Karpas-422 (cell line): ENCODE results near the gene CARD14. TPM values are rescaled to one million over a fixed set of nuclear protein-coding genes. Genes with fewer than 3 reads are reported as not detected.

ENCODE experiments used
- DNase-seq: peaks from one replicate; pipeline ENCODE4 v3.0.0-alpha.2; 2015
- H2AFZ ChIP-seq: fragments of 200-600 bp; sonication (generic); 2 replicates; pipeline ENCODE4 v1.6.1; 2014; ENCODE audit warnings: antibody characterized with exemption, low read length, mixed read lengths
- H3K27ac ChIP-seq: fragments of 200-600 bp; sonication (generic); 2 replicates; pipeline ENCODE4 v1.5.1; 2014; ENCODE audit warnings: mild to moderate bottlenecking, low read length, moderate library complexity
- H3K27me3 ChIP-seq: fragments of 200-600 bp; sonication (generic); 2 replicates; pipeline ENCODE4 v1.6.1; 2014; ENCODE audit warnings: low read length, mixed read lengths
- H3K36me3 ChIP-seq: fragments of 200-600 bp; sonication (generic); 2 replicates; pipeline ENCODE4 v1.6.1; 2014; ENCODE audit warnings: low read length, mixed read lengths; ENCODE audit not compliant: insufficient read depth
- H3K4me1 ChIP-seq: fragments of 200-600 bp; sonication (generic); 2 replicates; pipeline ENCODE4 v1.6.1; 2014; ENCODE audit warnings: mild to moderate bottlenecking, low read length, mixed read lengths
- H3K4me2 ChIP-seq: fragments of 200-600 bp; sonication (generic); 2 replicates; pipeline ENCODE4 v1.6.1; 2014; ENCODE audit warnings: low read length, low read depth, mild to moderate bottlenecking; ENCODE audit not compliant: poor library complexity, severe bottlenecking
- H3K4me3 ChIP-seq: fragments of 200-600 bp; sonication (generic); 2 replicates; pipeline ENCODE4 v1.5.1; 2014; ENCODE audit warnings: mild to moderate bottlenecking, antibody characterized with exemption, low read length, mixed read lengths
- H3K79me2 ChIP-seq: fragments of 200-600 bp; sonication (generic); 2 replicates; pipeline ENCODE4 v1.6.1; 2014; ENCODE audit warnings: mild to moderate bottlenecking, low read length, mixed read lengths
- H3K9ac ChIP-seq: fragments of 200-600 bp; sonication (generic); 2 replicates; pipeline ENCODE4 v1.6.0; 2014; ENCODE audit warnings: low read length
- H3K9me2 ChIP-seq: fragments of 200-600 bp; sonication (generic), shearing (Covaris generic); replicated peaks from 2 replicates; pipeline ENCODE4 v1.6.0; 2014; ENCODE audit warnings: mild to moderate bottlenecking, low read length, moderate library complexity; ENCODE audit not compliant: insufficient read depth
- H3K9me3 ChIP-seq: fragments of 300-700, 200-600 bp; sonication (generic); 2 replicates; pipeline ENCODE4 v1.6.1; 2014; ENCODE audit warnings: low read length, mixed read lengths
- H4K20me1 ChIP-seq: fragments of 200-600 bp; sonication (generic); 2 replicates; pipeline ENCODE4 v1.6.1; 2014; ENCODE audit warnings: mild to moderate bottlenecking, antibody characterized with exemption, low read length, low read depth; ENCODE audit not compliant: insufficient read depth
- total RNA-seq: library from RNA; depleted of rRNA; stranded (reverse); fragments of >200 nt; shearing (Covaris generic); gene quantifications from 2 replicates; pipeline ENCODE4 v1.2.3, GENCODE V29; 2014; ENCODE audit warnings: low replicate concordance

Gene CARD14
- total RNA-seq, 1 experiment from 2014 or later, result not detected

- DNase-seq, result no peak
- no peak overlapping the region for H3K4me3 ChIP-seq
- H3K79me2 ChIP-seq, result no peaks in the 10 kb centered on the region
- no peak overlapping the region for H3K4me2 ChIP-seq
- H3K9ac ChIP-seq, result no peak overlapping the region
- H3K9me3 ChIP-seq, result no peaks in the 10 kb centered on the region
- no peak overlapping the region for H2AFZ ChIP-seq
- no peaks in the 10 kb centered on the region for H3K4me1 ChIP-seq
- no peaks in the 10 kb centered on the region for H3K36me3 ChIP-seq
- H3K27me3 ChIP-seq, result no peaks in the 10 kb centered on the region
- H4K20me1 ChIP-seq, result no peaks in the 10 kb centered on the region; the same call in 1 of the 2 replicates
- no peak overlapping the region for H3K27ac ChIP-seq
- no peaks in the 10 kb centered on the region for H3K9me2 ChIP-seq
Observed at GRCh38 chr17:80183581-80184422, 14.0 kb downstream of the CARD14 start.

- H3K27me3 ChIP-seq, result no peaks in the 10 kb centered on the region
- H3K9ac ChIP-seq, result no peak overlapping the region
- H4K20me1 ChIP-seq, result no peaks in the 10 kb centered on the region; the same call in 1 of the 2 replicates
- H3K4me1 ChIP-seq, result no peaks in the 10 kb centered on the region
- H3K79me2 ChIP-seq, result no peaks in the 10 kb centered on the region
- no peaks in the 10 kb centered on the region for H3K9me2 ChIP-seq
- H3K4me2 ChIP-seq, result no peak overlapping the region
- no peak overlapping the region for H3K27ac ChIP-seq
- H3K36me3 ChIP-seq, result no peaks in the 10 kb centered on the region
- no peak overlapping the region for H3K4me3 ChIP-seq
- H3K9me3 ChIP-seq, result no peaks in the 10 kb centered on the region
- DNase-seq, result no peak
- H2AFZ ChIP-seq, result no peak overlapping the region
Observed at GRCh38 chr17:80184423-80184714, 14.5 kb downstream of the CARD14 start.

GRCh38 chr17:80185968-80186367 is 16.1 kb downstream of the CARD14 start:
- Histone ChIP-seq H3K9me2 (no peaks in the 10 kb centered on the region), H3K27ac (no peak overlapping the region), H4K20me1 (no peaks in the 10 kb centered on the region; the same call in 1 of the 2 replicates), H3K36me3 (no peaks in the 10 kb centered on the region), H3K9me3 (no peaks in the 10 kb centered on the region), H3K4me3 (no peak overlapping the region), H2AFZ (no peak overlapping the region), H3K4me1 (no peaks in the 10 kb centered on the region), H3K27me3 (no peaks in the 10 kb centered on the region), H3K4me2 (no peak overlapping the region), H3K9ac (no peak overlapping the region), H3K79me2 (no peaks in the 10 kb centered on the region)
- no peak for DNase-seq

DNA sequence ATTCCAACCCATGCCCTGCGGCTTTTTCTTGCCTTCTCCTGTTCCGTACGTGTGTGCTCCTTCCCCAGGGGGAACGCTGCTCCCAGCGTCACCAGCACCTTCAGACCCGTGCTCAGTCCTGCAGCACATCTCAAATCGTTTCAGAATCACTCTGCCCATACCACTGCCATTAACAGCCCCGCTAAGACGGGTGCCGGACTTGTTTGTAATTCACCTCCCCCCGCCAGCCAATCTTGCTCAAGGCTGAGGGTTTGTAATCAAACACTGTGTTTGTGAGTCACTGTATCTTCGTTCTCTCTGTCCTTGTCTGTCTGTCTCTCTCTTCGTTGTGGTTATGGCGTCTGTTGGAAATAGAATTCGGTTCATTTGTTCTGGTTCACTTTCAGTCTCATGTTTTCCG is 17.3 kb downstream of the CARD14 start:
- no peaks in the 10 kb centered on the region for H4K20me1 ChIP-seq
- no peak overlapping the region for H3K9ac ChIP-seq
- H3K4me1 ChIP-seq, result no peaks in the 10 kb centered on the region
- no peak overlapping the region for H3K4me2 ChIP-seq
- H3K36me3 ChIP-seq, result no peaks in the 10 kb centered on the region
- H3K4me3 ChIP-seq, result no peak overlapping the region
- H2AFZ ChIP-seq, result no peak overlapping the region
- no peaks in the 10 kb centered on the region for H3K9me2 ChIP-seq
- H3K27me3 ChIP-seq, result no peaks in the 10 kb centered on the region
- H3K79me2 ChIP-seq, result no peaks in the 10 kb centered on the region
- no peaks in the 10 kb centered on the region for H3K9me3 ChIP-seq
- H3K27ac ChIP-seq, result no peak overlapping the region
- no peak for DNase-seq

DNA sequence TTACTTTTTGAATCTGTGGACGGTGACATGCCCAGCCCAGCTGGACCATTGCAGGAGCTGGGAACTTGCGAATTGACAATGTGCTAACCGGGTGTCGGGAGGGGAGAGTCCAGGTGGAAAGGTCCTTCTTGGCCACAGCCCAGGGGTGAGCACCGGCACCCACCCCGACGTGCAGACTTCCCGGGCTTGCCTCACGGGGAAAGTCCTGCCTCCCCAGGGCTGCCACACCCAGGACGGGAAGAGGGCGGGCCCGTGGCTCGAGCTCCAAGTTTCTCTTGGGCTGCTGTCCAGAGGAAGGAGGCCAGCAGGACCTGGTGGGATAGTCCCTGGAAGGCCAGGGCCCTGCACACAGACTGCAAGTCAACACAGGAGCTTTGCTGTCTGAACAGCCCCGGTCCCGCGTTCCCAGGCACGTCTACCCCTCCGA is 17.7 kb downstream of the CARD14 start:
- Histone ChIP-seq H3K27ac (no peak overlapping the region), H4K20me1 (no peaks in the 10 kb centered on the region), H2AFZ (no peak overlapping the region), H3K4me2 (no peak overlapping the region), H3K4me1 (no peaks in the 10 kb centered on the region), H3K9me3 (no peaks in the 10 kb centered on the region), H3K9ac (no peak overlapping the region), H3K79me2 (no peaks in the 10 kb centered on the region), H3K4me3 (no peak overlapping the region), H3K9me2 (no peaks in the 10 kb centered on the region), H3K27me3 (no peaks in the 10 kb centered on the region), H3K36me3 (no peaks in the 10 kb centered on the region)
- DNase-seq, result no peak

DNA sequence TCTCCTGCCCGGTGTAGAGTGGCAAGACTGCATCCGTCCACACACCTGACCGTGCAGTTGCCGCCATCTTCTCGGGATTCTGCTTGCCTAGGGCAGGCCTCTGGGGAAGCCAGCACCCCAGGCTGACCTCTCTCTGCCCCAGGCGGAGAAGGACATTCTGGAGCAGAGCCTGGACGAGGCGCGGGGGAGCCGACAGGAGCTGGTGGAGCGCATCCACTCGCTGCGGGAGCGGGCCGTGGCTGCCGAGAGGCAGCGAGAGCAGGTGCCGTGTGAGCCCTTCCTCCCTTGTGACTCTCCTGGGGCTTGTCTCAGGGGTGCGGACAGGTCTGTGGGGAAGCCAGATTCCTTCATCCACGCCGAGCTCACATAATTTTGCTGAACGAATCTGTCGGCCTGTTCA is 19.8 kb downstream of the CARD14 start:
- no peaks in the 10 kb centered on the region for H3K9me3 ChIP-seq
- no peak overlapping the region for H3K4me2 ChIP-seq
- no peaks in the 10 kb centered on the region for H3K9me2 ChIP-seq
- H2AFZ ChIP-seq, result no peak overlapping the region
- no peaks in the 10 kb centered on the region for H3K79me2 ChIP-seq
- H3K27me3 ChIP-seq, result no peaks in the 10 kb centered on the region
- no peak overlapping the region for H3K27ac ChIP-seq
- H4K20me1 ChIP-seq, result no peaks in the 10 kb centered on the region
- no peaks in the 10 kb centered on the region for H3K36me3 ChIP-seq
- H3K4me1 ChIP-seq, result no peaks in the 10 kb centered on the region
- H3K9ac ChIP-seq, result no peak overlapping the region
- DNase-seq, result no peak
- no peak overlapping the region for H3K4me3 ChIP-seq

GRCh38 chr17:80190716-80191115 is 20.9 kb downstream of the CARD14 start:
- H4K20me1 ChIP-seq, result no peaks in the 10 kb centered on the region
- H3K9me3 ChIP-seq, result no peaks in the 10 kb centered on the region
- H3K9ac ChIP-seq, result no peak overlapping the region
- H3K4me1 ChIP-seq, result no peaks in the 10 kb centered on the region
- H3K36me3 ChIP-seq, result no peaks in the 10 kb centered on the region
- H3K79me2 ChIP-seq, result no peaks in the 10 kb centered on the region
- no peaks in the 10 kb centered on the region for H3K27me3 ChIP-seq
- H2AFZ ChIP-seq, result no peak overlapping the region
- H3K4me2 ChIP-seq, result no peak overlapping the region
- H3K27ac ChIP-seq, result no peak overlapping the region
- DNase-seq, result no peak
- no peaks in the 10 kb centered on the region for H3K9me2 ChIP-seq
- no peak overlapping the region for H3K4me3 ChIP-seq

- Histone ChIP-seq H3K4me3 (no peak overlapping the region), H3K9me2 (no peaks in the 10 kb centered on the region), H3K4me2 (no peak overlapping the region), H4K20me1 (no peaks in the 10 kb centered on the region), H3K9me3 (no peaks in the 10 kb centered on the region), H3K27me3 (no peaks in the 10 kb centered on the region), H3K27ac (no peak overlapping the region), H3K36me3 (no peaks in the 10 kb centered on the region), H2AFZ (no peak overlapping the region), H3K4me1 (no peaks in the 10 kb centered on the region), H3K9ac (no peak overlapping the region), H3K79me2 (no peaks in the 10 kb centered on the region)
- no peak for DNase-seq
Observed at GRCh38 chr17:80191192-80191591, 21.4 kb downstream of the CARD14 start.
